Measurements from ENCODE around the gene RUNDC3A.
"Not testable (repeated sequence)": the region's sequence is repeated elsewhere in the genome, so short reads cannot be mapped to it uniquely, and the experiment has no call there.

RUNDC3A gene

DNA sequence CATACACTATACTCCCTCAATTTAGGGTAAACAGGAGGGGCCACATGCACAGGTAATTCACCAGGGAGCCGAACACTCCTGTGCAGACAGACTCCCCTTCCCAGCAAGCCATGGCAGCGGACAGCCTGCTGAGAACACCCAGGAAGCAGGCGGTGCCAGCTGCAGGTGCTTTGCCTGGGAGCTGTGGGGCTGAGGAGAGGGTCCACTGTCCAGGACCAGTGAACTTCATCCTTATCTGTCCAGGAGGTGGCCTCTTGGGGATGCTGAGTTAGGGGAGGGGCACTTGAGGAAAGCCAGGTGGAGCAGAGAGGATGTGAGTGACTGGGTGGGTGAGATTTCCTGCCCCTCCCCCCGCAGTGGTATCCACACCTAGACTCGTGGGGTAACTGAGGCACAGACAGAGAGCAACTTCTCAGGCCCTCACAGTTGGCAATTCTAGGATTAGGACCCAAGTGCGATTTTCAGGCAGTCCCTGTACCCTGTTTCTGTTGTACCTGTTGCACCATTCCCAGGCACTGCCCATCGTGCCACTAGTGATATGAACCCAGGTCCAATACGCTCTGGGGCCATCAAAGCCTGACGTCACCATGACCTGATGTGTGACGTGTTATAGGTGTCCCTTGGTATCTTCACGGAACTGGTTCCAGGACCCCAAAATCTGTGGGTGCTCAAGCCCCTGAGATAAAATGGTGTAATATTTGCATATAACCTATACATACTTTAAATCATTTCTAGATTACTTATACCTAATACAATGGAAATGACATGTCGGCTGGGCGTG is 37.9 kb downstream of the RUNDC3A start:
- no peak for DNase-seq

DNA sequence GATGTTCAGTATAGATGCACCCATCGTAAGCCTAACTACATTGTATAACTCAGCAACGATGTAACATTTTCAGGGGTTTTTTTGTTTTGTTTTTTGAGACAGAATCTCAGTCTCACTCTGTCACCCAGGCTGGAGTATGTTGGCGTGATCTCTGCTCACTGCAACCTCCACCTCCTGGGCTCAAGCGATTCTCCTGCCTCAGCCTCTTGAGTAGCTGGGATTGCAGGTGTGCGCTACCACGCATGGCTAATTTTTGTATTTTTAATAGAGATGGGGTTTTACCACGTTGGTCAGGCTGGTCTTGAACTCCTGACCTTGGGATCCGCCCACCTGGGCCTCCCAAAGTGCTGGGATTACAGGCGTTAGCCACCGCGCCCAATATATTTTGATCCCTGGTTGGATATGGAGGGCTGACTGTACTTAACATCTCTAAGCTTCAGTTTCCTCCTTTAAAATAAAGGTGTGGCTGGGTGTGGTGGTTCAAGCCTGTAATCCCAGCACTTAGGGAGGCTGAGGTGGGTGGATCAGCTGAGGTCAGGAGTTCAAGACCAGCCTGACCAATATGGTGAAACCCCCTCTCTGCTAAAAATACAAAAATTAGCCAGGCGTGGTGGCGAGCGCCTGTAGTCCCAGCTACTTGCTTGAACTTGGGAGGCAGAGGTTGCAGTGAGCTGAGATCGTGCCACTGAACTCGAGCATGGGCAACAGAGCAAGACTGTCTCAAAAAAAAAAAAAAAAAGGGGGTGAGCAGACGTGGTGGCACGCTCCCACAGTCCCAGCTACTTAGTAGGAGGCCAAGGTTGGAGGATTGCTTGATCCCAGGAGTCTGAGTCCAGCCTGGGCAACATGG is 39.0 kb downstream of the RUNDC3A start:
- DNase-seq: not testable (repeated sequence)

DNA sequence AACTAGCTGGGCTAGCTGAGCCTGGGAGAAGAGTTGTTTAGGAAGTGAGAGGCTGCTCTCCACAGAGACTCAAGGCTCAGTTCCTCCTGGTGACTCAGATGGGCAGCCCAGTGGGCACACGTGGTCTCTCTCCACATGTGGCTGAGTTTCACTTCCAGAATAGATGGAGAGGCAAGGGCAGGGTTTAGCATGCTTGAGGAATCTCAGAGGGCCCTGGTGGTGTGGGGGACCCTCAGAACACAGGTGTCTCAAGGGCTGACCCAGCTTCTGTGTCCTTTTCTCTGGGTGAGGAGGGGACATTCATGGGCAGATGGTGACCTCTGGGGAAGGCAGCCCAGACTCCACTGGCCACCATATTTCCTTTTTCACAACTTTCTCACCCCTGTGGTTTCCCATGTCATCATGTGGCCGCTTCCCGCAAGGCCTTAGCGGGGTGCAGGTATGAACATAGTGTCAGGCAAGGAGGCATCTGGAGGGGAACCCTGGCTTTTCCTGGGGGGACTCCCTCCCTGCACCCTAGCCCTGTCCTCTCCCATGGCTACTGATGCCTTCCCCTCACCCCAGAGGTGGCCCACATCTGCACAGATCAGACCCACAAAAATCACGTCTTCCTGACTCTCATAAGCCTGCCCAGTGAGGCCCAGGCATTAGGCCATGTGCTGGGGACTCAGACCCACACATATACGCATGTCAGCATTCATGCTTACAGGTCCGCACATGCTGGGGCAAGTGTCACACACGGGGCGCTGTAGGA is 40.0 kb downstream of the RUNDC3A start:
- no peak for DNase-seq

DNA sequence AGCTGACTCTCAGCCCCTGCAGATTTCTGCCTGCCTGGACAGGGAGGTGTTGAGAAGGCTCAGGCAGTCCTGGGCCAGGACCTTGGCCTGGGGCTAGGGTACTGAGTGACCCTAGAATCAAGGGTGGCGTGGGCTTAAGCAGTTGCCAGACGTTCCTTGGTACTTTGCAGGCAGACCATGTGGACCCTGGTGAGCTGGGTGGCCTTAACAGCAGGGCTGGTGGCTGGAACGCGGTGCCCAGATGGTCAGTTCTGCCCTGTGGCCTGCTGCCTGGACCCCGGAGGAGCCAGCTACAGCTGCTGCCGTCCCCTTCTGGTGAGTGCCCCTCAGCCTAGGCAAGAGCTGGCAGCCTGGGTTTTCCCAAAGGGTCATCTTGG is 40.6 kb downstream of the RUNDC3A start:
- DNase-seq: no peak

DNA sequence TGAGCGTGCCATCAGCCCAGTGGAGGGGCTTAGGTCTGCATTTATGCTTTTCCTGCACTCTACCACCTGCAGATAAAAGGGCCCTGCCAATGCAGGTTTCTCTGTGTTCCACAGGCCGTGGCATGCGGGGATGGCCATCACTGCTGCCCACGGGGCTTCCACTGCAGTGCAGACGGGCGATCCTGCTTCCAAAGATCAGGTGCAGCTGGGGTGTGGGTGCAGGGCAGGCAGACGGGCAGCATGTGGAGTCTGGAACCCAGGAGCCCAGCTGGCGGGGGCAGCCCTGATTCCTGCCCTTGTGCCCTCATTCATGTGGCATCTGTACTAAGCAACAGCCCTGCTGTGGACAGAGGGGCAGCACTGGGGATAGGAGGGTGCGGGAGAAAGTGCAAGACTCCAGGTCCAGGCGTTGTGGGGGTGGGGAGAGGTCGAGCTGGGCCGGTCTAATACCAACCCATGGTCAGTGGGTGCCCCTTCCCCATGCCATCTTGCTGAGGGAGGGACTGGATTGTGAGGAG is 41.2 kb downstream of the RUNDC3A start:
- no peak for DNase-seq

DNA sequence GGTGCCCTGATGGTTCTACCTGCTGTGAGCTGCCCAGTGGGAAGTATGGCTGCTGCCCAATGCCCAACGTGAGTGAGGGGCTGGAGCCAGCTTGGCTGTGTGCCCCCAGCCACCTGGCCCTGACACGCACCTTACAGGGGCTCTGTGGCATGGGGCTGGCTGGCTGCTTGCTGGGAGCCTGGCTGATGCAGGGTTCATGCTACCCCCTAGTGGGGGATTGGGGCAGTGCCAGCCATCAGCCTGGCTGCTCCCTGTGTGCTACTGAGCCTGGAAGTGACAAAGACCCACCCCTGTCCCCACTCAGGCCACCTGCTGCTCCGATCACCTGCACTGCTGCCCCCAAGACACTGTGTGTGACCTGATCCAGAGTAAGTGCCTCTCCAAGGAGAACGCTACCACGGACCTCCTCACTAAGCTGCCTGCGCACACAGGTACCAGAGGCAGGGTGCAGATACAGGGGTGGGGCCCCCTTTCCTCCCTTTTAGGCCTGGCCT is 42.4 kb downstream of the RUNDC3A start:
- DNase-seq: peak; percentile 88

DNA sequence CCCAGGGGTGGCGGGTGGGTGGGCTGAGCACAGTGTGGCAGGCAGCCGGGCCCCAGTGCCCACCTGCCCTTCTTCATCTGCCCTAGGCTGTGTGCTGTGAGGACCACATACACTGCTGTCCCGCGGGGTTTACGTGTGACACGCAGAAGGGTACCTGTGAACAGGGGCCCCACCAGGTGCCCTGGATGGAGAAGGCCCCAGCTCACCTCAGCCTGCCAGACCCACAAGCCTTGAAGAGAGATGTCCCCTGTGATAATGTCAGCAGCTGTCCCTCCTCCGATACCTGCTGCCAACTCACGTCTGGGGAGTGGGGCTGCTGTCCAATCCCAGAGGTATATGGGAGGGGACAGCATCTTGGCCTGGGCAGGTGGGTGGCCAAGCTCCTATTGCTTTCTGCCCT is 43.1 kb downstream of the RUNDC3A start:
- DNase-seq: no peak

DNA sequence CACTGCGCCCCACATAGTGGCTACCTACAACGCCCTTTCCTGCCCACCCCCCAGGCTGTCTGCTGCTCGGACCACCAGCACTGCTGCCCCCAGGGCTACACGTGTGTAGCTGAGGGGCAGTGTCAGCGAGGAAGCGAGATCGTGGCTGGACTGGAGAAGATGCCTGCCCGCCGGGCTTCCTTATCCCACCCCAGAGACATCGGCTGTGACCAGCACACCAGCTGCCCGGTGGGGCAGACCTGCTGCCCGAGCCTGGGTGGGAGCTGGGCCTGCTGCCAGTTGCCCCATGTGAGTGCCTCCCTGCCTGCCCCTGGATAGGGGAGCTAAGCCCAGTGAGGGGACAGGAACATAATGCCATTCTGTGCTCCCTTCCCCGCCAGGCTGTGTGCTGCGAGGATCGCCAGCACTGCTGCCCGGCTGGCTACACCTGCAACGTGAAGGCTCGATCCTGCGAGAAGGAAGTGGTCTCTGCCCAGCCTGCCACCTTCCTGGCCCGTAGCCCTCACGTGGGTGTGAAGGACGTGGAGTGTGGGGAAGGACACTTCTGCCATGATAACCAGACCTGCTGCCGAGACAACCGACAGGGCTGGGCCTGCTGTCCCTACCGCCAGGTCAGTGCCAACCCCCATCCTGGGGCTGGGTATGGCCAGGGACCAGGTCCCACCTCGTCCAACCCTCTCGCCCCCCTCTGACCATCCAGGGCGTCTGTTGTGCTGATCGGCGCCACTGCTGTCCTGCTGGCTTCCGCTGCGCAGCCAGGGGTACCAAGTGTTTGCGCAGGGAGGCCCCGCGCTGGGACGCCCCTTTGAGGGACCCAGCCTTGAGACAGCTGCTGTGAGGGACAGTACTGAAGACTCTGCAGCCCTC is 43.8 kb downstream of the RUNDC3A start:
- no peak for DNase-seq

DNA sequence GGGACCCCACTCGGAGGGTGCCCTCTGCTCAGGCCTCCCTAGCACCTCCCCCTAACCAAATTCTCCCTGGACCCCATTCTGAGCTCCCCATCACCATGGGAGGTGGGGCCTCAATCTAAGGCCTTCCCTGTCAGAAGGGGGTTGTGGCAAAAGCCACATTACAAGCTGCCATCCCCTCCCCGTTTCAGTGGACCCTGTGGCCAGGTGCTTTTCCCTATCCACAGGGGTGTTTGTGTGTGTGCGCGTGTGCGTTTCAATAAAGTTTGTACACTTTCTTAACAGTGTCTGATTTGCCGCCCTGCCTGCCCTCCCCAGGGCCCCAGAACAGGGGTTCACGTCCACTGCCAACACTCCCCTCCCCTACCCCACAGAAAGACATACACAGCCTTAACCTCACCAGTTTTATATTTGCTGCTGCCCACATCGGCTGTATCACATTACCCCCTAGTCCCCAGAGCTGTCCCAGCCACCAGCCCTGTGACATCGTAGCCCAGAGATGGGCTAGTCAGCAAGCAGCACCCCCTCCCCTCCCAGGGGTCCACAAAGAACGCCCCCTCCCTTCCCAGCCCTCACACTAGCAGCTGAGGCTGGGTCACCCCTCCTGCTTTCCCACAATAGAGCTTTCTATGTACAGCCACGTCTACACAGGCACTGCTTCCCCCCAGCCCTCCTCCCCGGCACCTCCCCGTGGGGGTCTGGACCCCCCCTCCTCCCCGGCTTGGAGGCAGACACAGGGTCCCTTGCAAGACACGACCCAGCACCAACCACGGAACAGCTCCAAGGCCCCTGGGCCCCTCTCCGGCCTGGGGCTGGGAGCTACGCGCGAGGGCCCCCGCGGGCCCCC is 44.6 kb downstream of the RUNDC3A start:
- no peak for DNase-seq

DNA sequence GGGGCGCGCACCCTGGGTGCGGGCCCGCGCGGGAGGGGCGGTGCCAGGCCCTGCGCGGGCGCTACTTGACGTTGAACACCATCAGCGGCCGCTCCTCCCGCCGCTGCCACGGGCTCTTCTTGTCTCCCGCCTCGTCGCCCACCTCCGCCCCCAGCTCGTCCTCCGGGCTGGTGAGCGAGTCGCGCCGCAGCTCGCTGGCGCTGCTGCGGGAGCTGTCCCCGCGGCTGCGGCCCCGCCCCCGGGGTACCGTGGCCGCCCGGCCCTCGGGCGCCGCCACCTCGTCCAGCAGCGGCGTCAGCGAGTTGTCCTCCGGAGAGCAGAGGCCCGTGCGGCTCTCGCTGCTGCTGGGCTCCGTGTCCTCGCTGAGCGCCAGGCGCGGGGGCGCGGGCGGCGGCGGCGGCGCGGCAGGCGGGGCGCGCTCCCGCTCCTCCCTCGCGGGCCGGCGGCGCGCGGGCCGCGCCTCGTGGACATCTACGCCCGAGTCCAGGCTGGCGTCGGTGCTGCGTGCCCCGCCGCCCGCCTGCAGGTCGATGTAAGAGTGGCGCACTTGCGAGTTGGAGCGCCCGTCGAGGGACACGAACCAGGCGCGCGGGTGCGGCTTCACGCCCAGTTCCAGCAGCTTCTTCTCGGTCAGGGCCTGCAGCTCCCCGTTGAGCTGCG is 45.4 kb downstream of the RUNDC3A start:
- DNase-seq: no peak

DNA sequence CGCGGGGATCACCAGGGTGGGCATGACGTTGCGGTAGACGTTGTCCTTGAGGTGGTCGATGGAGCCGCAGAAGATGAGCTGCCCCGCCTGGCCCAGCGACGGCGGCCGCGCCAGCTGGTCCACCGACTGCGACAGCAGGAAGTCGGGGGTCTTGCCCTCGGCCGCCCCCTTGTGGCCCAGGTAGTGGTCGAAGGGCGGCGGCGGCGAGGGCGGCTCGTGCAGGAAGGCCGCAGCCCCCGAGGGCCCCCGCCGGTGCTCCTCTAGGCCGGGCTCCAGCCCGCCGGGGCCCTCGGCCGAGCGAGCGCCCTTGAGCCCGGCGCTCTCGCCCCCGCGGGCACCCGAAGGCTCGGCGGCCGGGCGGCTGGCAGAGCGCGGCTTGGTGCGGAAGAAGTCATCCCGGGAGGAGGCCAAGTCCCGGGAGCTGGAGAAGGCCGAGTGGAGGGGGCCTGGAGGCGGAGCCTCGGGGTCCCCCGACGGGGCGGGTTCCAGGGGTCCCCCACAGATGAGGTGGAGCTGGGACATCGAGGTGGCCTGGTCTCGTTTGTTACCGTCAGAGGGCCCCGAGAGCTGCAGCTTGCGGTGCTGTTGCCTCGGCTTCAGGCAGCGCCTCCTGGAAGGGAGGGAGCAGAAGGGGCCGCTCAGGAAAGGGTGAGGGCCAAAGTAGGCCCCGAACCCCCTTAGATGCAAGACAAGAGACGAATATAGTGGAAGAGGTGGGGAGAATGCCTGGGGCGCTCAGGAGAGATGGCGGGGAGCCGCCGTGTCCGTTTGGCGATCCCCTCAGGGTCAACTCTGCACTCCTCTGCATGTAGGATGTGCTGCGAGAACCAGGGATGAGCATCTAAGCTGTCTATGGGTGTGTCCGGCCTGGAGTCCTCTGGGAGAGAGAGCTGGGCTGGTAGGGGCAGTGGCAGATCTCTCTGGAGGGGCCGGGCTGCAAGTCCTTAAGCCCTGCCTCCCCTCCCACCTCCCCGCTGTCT is 46.5 kb downstream of the RUNDC3A start:
- DNase-seq: peak; percentile 86

DNA sequence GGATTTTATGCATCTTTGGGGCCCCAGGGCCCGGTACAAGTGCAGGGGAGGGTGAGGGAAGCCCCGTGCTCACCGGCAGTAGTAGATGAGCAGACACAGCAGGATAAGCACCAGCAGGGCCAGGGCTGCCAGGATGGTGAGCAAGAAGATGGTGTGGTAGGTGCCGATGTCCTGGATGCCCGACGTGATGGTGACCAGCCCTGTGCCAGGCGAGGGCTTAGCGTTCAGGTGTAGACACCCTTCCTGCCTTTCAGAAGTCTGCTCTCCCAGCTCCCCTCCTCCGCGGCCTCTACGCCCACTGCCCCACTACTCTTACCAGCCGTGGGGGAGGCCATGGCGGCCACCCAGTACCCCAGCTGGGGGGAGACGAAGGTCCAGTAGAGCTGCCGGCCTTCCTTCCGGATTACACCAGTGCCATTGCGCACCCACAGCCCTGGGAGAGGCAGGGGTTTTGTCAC is 47.3 kb downstream of the RUNDC3A start:
- DNase-seq: no peak

DNA sequence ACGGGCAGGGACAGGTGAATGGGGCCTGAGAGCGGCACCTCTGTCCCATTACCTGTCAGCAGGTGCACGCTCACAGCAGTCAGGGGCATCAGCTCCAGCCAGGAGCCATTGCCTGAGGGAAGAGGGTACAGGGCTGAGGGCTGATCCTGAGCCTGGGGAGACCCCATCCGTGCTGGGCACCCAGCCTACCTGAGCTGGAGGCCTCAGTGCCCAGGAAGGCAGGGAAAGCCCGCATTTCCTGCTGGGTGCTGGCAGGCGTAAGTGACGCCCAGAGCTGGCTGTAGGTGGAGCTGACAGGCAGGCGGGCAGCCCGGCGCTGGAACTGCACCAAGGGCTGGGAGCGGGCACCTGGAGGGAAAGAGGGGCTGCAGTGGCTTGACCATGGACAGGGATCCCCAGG is 47.8 kb downstream of the RUNDC3A start:
- DNase-seq: no peak

DNA sequence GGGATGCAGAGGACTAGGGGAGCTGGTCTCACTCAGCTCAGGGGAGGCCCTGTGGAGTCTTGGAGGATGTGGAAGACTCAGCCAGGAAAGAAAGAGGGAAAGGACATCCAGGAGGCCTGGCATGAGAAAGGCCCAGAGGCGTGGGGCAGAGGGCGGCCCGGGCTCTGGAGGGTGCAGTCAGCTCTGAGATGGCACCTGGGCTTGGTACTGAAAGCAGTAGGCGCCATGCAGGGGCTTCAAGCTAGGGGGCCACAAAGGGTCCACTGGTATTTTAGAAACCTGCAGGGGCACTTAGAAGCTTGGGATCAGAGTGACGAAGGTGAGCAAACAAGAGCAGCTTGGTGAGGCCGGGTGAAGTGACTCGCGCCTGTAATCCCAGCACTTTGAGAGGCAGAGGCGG is 49.7 kb downstream of the RUNDC3A start:
- no peak for DNase-seq

DNA sequence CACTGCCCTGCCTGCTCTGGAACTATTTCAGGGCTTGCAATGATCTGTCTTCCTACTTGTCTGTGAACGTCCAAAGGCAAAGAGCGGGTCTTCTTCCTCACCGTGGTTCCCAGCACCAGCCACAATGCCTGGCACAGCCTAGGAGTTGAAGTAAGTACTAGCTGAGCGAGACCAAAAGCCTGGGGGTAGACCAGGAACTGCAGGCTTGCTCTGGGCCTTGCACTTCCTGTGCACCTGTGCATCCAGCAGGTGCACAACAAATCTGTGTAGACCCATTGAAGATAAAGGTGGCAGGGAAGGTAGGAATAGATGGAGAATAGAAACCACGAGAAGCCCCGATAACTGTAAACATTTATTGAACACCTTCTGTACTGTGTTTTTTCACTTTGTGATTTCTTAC is 50.6 kb downstream of the RUNDC3A start:
- DNase-seq: no peak

DNA sequence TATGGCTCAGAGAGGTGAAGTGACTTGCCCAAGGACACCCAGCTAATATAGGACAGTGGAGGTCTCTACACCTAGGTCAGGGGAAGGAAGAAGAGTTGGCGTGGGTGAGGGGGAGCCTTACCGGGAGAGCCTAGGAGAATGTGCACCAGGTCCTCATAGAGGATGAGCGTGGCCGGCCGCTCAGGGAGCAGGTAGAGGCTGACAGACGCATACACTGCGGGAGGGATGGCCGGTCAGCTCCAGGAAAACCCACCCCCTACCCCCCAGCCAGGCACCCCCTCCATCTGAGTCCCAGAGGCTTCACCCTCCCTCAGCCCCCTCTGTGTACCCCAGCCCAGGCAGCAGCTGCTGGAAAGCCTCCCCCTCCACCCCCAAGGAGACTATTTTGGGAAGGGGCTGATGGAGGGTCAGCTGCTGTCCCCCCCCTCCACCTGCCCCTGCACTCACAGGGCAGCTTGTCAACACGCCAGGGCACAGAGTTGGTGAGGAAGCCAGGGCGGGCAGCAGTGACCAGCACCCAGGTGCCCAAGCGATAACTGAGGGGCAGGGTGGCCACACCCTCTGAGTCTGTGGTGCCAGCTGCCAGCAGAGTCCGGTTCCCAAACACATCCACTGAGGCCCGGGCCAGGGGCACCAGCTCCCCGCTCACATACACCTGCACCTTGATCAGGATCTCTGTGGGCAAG is 51.2 kb downstream of the RUNDC3A start:
- no peak for DNase-seq

DNA sequence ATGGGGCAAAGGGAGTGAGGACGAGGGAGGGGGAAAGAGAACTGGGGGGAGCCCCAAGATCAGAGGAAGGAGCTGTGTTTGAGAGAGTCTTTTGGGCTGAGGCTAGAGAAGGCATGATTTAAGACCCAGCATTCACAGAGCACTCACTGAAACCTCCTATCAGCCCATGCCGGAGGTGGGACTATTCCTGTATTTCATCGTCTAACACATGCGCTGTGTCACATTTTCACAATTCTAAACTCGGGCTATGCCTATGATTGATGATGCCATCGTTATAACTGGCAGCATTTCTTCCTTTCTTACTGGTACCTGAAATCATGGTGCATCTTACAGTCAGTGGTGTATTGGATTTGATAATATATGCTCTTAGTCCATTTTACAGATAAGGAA is 51.7 kb downstream of the RUNDC3A start:
- DNase-seq: no peak

DNA sequence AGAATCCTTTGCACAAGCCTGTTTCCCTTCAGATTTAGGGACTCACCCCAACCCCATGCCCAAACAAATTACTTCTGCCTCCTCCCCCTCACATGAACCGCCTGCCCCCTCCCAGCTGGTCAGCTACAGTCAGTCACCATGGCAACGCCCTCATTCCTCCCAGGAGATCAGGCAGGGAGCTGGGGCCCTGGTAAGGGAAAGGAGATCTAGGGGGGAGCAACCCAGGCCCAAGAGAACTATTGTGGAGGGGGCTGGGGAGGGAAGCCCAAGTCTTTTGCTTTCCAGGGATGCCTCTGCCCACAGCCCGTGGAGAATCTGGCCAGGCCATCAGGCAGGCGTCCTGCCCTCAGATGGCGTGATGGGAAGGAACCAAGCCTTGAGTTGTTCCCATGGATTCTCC is 52.4 kb downstream of the RUNDC3A start:
- no peak for DNase-seq
